RWPE2 (cell line): Measurements from ENCODE around the gene GBP3.
"Not testable (repeated sequence)": the region's sequence is repeated elsewhere in the genome, so short reads cannot be mapped to it uniquely, and the experiment has no call there.

Source experiments
- ATAC-seq: fragments of 200-7000 bp; cut with Tn5 transposase; 3 replicates; pipeline ENCODE4 v1.9.1; 2021; ENCODE audit warnings: low read depth
- DNase-seq: peaks from one replicate; pipeline ENCODE4 v3.0.0-alpha.2; 2020; ENCODE audit warnings: low spot score
- H3K27ac ChIP-seq: fragments of 450-650 bp; 2 replicates; pipeline ENCODE4 v1.5.1; 2017; ENCODE audit warnings: mild to moderate bottlenecking; ENCODE audit not compliant: poor library complexity, severe bottlenecking
- H3K27me3 ChIP-seq: fragments of 250-450 bp; sonication (Bioruptor Pico); 2 replicates; pipeline ENCODE4 v1.5.1; 2021; ENCODE audit warnings: mild to moderate bottlenecking, moderate library complexity; ENCODE audit not compliant: insufficient read depth, poor library complexity, severe bottlenecking
- H3K36me3 ChIP-seq: fragments of 250-450 bp; sonication (Bioruptor Pico); 2 replicates; pipeline ENCODE4 v1.5.1; 2020; ENCODE audit warnings: low read depth, mild to moderate bottlenecking, moderate library complexity
- H3K4me1 ChIP-seq: fragments of 250-450 bp; sonication (Bioruptor Pico); 2 replicates; pipeline ENCODE4 v1.5.1; 2021; ENCODE audit warnings: mild to moderate bottlenecking, moderate library complexity; ENCODE audit not compliant: insufficient read depth, poor library complexity, severe bottlenecking
- H3K4me3 ChIP-seq: fragments of 250-450 bp; sonication (Bioruptor Pico); 2 replicates; pipeline ENCODE4 v1.5.1; 2021; ENCODE audit warnings: mild to moderate bottlenecking, moderate library complexity; ENCODE audit not compliant: severe bottlenecking
- H3K9me3 ChIP-seq: fragments of 250-450 bp; sonication (Bioruptor Pico); 2 replicates; pipeline ENCODE4 v1.5.1; 2021; ENCODE audit warnings: mild to moderate bottlenecking, moderate library complexity; ENCODE audit not compliant: severe bottlenecking
- TF ChIP-seq, protein P1 (sequence below): fragments of 450-650 bp; IDR thresholded peaks from one replicate; pipeline ENCODE4 v1.5.1; 2017; ENCODE audit warnings: mild to moderate bottlenecking, moderate library complexity; ENCODE audit not compliant: poor library complexity, severe bottlenecking

GBP3 gene

DNA sequence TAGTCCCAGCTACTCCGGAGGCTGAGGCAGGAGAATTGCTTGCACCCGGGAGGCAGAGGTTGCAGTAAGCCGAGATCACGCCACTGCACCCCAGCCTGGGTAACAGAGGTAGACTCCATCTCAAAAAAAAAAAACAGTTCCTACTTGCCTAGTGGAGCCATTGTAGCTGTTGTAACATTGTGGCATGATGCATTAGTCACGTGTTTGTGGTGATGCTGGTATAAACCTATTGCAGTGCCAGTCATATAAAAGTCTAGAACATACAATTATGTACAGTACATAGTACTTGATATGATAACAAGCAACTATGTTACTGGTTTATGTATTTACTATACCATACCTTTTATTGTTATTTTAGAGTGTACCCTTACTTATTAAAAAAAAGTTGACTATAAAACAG lies 46.4 kb downstream of the GBP3 start:
- ATAC-seq (no peak), DNase-seq (no peak)
- Histone ChIP-seq H3K4me3 (no peak overlapping the region), H3K9me3 (no peaks in the 10 kb centered on the region), H3K27ac (no peak overlapping the region), H3K27me3 (no peaks in the 10 kb centered on the region), H3K36me3 (peaks cover 12% of the 10 kb centered on the region; the same call in 1 of the 2 replicates), H3K4me1 (no peaks in the 10 kb centered on the region)
- TF ChIP-seq, protein P1, sequence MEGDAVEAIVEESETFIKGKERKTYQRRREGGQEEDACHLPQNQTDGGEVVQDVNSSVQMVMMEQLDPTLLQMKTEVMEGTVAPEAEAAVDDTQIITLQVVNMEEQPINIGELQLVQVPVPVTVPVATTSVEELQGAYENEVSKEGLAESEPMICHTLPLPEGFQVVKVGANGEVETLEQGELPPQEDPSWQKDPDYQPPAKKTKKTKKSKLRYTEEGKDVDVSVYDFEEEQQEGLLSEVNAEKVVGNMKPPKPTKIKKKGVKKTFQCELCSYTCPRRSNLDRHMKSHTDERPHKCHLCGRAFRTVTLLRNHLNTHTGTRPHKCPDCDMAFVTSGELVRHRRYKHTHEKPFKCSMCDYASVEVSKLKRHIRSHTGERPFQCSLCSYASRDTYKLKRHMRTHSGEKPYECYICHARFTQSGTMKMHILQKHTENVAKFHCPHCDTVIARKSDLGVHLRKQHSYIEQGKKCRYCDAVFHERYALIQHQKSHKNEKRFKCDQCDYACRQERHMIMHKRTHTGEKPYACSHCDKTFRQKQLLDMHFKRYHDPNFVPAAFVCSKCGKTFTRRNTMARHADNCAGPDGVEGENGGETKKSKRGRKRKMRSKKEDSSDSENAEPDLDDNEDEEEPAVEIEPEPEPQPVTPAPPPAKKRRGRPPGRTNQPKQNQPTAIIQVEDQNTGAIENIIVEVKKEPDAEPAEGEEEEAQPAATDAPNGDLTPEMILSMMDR, result no peak

DNA sequence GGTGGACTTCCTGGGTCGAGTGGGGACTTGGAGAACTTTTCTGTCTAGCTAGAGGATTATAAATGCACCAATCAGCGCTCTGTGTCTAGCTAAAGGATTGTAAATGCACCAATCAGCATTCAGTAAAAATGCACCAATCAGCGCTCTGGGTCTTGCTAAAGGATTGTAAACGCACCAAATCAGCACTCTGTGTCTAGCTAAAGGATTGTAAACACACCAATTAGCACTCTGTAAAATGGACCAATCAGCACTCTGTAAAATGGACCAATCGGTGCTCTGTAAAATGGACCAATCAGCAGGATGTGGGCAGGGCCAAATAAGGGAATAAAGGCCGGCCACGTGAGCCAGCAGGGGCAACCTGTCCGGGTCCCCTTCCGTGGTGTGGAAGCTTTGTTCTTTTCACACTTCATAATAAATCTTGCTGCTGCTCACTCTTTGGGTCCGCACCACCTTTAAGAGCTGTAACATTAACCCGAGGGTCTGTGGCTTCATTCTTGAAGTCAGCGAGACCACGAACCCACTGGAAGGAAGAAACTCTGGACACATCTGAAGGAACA lies 48.0 kb downstream of the GBP3 start:
- H3K4me1 ChIP-seq, H3K27me3 ChIP-seq, H3K36me3 ChIP-seq, H3K27ac ChIP-seq, H3K4me3 ChIP-seq, DNase-seq, ATAC-seq, H3K9me3 ChIP-seq: not testable (repeated sequence)

DNA sequence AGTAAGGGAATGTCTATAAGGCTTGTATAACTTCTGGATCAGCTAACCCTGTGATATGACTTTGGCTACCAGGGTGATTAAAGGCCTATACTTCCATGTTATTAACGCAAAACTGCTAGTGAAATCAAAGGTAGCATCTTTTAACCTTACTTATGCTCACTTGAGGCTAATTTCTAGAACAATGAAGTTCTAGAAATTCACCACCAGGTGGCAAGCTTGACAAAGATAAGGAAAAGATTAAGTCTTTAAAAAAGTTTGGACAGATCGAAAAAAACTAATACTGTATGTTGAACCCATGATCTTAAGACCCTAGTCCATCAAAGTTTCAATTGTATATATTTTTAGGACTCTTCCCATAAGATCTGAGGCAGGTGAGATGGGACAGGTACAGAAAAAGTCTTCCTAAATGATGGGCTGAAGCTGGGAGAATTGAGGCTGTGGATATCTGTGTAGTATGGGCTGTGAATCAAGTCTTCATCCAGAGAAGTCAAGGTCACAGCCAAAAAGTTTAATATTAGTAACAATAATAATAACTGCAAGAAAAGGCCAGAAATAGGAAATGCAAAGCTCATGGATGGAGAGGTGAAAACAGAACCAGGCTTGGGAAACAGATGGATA lies 49.0 kb downstream of the GBP3 start:
- TF ChIP-seq, protein P1, result peak; percentile 78
- H3K36me3 ChIP-seq, result peaks cover 7% of the 10 kb centered on the region
- no peaks in the 10 kb centered on the region for H3K9me3 ChIP-seq
- H3K4me1 ChIP-seq, result no peaks in the 10 kb centered on the region
- H3K27ac ChIP-seq, result no peak overlapping the region
- H3K27me3 ChIP-seq, result no peaks in the 10 kb centered on the region
- ATAC-seq (peak; percentile 27; the same call in 1 of the 3 replicates), DNase-seq (no peak)
- H3K4me3 ChIP-seq, result no peak overlapping the region

DNA sequence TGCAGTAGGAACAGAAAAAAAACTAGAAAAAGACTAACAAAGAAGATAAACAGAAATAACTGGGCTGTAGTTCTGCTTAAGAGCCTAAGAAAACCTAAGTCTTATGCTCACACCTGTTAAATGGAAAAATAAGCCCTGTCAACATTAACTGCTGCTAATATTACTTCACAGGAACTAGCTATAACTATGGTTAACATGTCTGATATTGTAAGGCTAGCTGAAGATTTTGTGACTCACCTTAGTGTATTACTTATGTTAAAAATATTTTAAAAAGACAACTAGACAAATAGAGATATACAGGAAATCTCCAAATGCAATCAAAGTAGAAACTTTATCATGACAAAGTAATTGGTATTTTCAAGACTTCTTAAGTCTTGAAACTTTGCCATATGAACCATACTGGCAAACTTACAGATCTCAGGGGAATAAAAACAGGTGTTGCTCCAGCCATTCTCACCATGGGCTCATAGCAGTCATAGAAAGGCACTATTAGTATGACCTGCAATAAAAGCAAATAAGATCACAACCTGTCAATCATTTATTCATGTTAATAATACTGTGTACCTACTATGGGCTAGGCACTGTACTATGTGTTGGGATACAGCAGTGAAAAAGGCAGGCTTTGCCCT lies 60.9 kb downstream of the GBP3 start:
- Histone ChIP-seq H3K9me3 (no peaks in the 10 kb centered on the region), H3K27ac (no peak overlapping the region), H3K4me3 (no peak overlapping the region), H3K27me3 (no peaks in the 10 kb centered on the region), H3K36me3 (peaks cover 61% of the 10 kb centered on the region), H3K4me1 (no peaks in the 10 kb centered on the region)
- DNase-seq (no peak), ATAC-seq (peak; percentile 57; the same call in 2 of the 3 replicates)
- TF ChIP-seq, protein P1, result no peak

DNA sequence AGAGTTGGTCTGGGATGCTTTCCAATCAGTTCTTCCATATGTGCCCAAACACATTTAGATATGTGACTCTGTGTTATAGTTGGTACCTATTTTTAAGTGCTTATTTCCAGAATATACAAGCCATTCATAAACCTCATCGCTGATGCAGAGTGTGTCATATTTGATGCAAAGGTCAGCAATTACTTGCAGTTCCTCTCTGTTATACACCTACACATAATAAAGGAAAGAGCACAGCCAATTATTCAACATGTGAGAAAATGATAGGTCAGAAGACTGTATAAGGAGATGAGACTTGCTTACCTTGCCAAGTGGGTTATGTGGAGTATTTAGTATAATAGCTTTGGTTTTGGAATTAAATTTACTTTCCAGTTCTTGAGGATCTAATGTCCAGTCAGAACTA lies 61.6 kb downstream of the GBP3 start:
- Histone ChIP-seq H3K27ac (no peak overlapping the region), H3K4me1 (no peaks in the 10 kb centered on the region), H3K36me3 (peaks cover 54% of the 10 kb centered on the region), H3K27me3 (no peaks in the 10 kb centered on the region), H3K9me3 (no peaks in the 10 kb centered on the region), H3K4me3 (no peak overlapping the region)
- TF ChIP-seq, protein P1, result no peak
- DNase-seq (no peak), ATAC-seq (no peak)
